HEK293 (cell line): ENCODE data around the gene TST.

Experiments
- YY2 ChIP-seq: fragments of 450-650 bp; formaldehyde crosslinking; IDR thresholded peaks from 2 replicates; pipeline ENCODE4 v1.5.1; 2016; ENCODE audit warnings: missing biosample characterization, missing genetic modification characterization
- ZNF366 ChIP-seq: fragments of 450-650 bp; formaldehyde crosslinking; conservative IDR thresholded peaks from 2 replicates; pipeline ENCODE4 v1.5.1; 2016; ENCODE audit warnings: missing biosample characterization, missing genetic modification characterization
- TF ChIP-seq, protein P1 (sequence below): fragments of 450-650 bp; formaldehyde crosslinking; IDR thresholded peaks from 2 replicates; pipeline ENCODE4 v1.5.1; 2016; ENCODE audit warnings: missing biosample characterization, missing genetic modification characterization

GRCh38 chr22:37008365-37008764, 10.9 kb downstream of the TST start:
- no peak for TF ChIP-seq YY2 (tag by site-specific recombination)
- TF ChIP-seq, protein P1, sequence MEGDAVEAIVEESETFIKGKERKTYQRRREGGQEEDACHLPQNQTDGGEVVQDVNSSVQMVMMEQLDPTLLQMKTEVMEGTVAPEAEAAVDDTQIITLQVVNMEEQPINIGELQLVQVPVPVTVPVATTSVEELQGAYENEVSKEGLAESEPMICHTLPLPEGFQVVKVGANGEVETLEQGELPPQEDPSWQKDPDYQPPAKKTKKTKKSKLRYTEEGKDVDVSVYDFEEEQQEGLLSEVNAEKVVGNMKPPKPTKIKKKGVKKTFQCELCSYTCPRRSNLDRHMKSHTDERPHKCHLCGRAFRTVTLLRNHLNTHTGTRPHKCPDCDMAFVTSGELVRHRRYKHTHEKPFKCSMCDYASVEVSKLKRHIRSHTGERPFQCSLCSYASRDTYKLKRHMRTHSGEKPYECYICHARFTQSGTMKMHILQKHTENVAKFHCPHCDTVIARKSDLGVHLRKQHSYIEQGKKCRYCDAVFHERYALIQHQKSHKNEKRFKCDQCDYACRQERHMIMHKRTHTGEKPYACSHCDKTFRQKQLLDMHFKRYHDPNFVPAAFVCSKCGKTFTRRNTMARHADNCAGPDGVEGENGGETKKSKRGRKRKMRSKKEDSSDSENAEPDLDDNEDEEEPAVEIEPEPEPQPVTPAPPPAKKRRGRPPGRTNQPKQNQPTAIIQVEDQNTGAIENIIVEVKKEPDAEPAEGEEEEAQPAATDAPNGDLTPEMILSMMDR (tag by site-specific recombination) = no peak
- no peak for TF ChIP-seq ZNF366 (tag by site-specific recombination)
